ENCODE results near the gene SMYD3. TPM values are rescaled to one million over a fixed set of nuclear protein-coding genes. Genes with fewer than 3 reads are reported as not detected.

The SMYD3 gene
- total RNA-seq, 1 experiment from 2014 or later, result 25.5 TPM

DNA sequence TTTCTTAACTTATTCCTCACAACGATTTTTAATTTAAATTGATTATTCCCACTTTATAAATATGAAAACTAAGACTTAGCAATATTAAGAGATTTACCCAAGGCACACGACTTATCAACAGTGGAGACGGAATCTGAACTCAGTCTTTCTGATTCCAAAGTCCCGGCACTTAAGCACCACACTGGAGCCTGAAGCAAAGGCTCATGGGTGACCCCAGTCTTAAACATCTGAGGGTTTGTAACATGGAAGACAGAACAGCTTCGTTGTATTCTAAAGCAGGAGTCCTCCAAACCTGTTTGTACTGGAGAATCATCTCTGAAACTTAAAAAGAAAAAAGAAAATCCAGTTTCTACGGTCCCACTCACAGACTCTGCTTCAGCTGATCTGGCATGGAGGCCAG, 519.5 kb downstream of the SMYD3 start:
- Histone ChIP-seq H3K4ac (ENCODE audit: low read depth, low read length) (no peak overlapping the region), H3K4me2 (ENCODE audit: insufficient read depth, insufficient read length, low read length) (no peak overlapping the region), H3K23ac (ENCODE audit: insufficient read length, low read depth, low read length) (no peak overlapping the region), H3K18ac (ENCODE audit: insufficient read length, low read depth, low read length) (no peak overlapping the region), H3K56ac (ENCODE audit: insufficient read length, low read depth, low read length) (no peak overlapping the region), H3K27ac (ENCODE audit: insufficient read length, low read depth, low read length) (no peak overlapping the region), H4K91ac (ENCODE audit: insufficient read length, low read depth, low read length) (no peak overlapping the region), H2BK15ac (ENCODE audit: low read depth, low read length) (no peak overlapping the region), H3T11ph (ENCODE audit: low read length) (no peak overlapping the region), H3K79me1 (ENCODE audit: insufficient read depth, low read depth, low read length, poor library complexity, severe bottlenecking) (no peaks in the 10 kb centered on the region), H2AK5ac (ENCODE audit: insufficient read length, low read length) (no peak overlapping the region), H3K23me2 (ENCODE audit: insufficient read length, low read depth, low read length, poor library complexity, severe bottlenecking) (no peaks in the 10 kb centered on the region), H2BK5ac (ENCODE audit: insufficient read length, low read length) (no peak overlapping the region), H4K20me1 (ENCODE audit: control insufficient read depth, insufficient read depth, insufficient read length) (no peaks in the 10 kb centered on the region), H3K14ac (ENCODE audit: insufficient read depth, low read length) (no peak overlapping the region), H3K79me2 (ENCODE audit: insufficient read depth, low read length) (no peaks in the 10 kb centered on the region), H2BK120ac (ENCODE audit: low read depth, low read length, poor library complexity, severe bottlenecking) (no peak overlapping the region), H2BK20ac (ENCODE audit: low read depth, low read length, poor library complexity, severe bottlenecking) (no peak overlapping the region), H4K5ac (ENCODE audit: insufficient read length, low read depth, low read length) (no peak overlapping the region), H3K4me1 (ENCODE audit: insufficient read depth, low read length) (0 out of 2 replicates have a peak, but pooled peaks cover 3% of the 10 kb centered on the region), H2BK12ac (ENCODE audit: insufficient read length, low read depth, low read length) (no peak overlapping the region), H3K9ac (ENCODE audit: extremely low read depth, insufficient read length, low read length) (no peak overlapping the region), H3K27me3 (ENCODE audit: insufficient read depth, low read length) (no peaks in the 10 kb centered on the region), H3K9me3 (ENCODE audit: control insufficient read depth, low read depth, low read length) (no peaks in the 10 kb centered on the region), H4K8ac (replicated peaks; ENCODE audit: insufficient read length, low read depth, low read length) (no peak overlapping the region), H2AFZ (ENCODE audit: low read length) (no peak overlapping the region)
- no peak for DNase-seq
- H3K9me3 Mint-ChIP-seq, result no peaks in the 10 kb centered on the region
- TF ChIP-seq CTCF (conservative IDR thresholded peaks at IDR 0.05), result no peak
- no peaks in the 10 kb centered on the region for H3K27me3 Mint-ChIP-seq (ENCODE audit: low read depth)
- H3K4me1 Mint-ChIP-seq, result peaks cover 0 to 8% of the 10 kb centered on the region in 2 experiments; a peak in 2 of 4 replicates
- H3K27ac Mint-ChIP-seq, result no peak overlapping the region
- no peaks in the 10 kb centered on the region for H3K36me3 Mint-ChIP-seq (ENCODE audit: insufficient read depth in 1 of 3, low read depth in 3 of 3)
- no peak overlapping the region for H3K4me3 Mint-ChIP-seq
- WGBS (ENCODE audit: extremely low coverage, insufficient read length, low lambda C conversion rate), result 100% methylated on average over 1 of the region's 6 CpGs

Data from H9 (cell line).